ENCODE results near the gene ARHGEF38.

- TF ChIP-seq, protein P1, sequence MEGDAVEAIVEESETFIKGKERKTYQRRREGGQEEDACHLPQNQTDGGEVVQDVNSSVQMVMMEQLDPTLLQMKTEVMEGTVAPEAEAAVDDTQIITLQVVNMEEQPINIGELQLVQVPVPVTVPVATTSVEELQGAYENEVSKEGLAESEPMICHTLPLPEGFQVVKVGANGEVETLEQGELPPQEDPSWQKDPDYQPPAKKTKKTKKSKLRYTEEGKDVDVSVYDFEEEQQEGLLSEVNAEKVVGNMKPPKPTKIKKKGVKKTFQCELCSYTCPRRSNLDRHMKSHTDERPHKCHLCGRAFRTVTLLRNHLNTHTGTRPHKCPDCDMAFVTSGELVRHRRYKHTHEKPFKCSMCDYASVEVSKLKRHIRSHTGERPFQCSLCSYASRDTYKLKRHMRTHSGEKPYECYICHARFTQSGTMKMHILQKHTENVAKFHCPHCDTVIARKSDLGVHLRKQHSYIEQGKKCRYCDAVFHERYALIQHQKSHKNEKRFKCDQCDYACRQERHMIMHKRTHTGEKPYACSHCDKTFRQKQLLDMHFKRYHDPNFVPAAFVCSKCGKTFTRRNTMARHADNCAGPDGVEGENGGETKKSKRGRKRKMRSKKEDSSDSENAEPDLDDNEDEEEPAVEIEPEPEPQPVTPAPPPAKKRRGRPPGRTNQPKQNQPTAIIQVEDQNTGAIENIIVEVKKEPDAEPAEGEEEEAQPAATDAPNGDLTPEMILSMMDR (IDR thresholded peaks at IDR 0.05; ENCODE audit: insufficient read depth, low read length), result no peak
- TF ChIP-seq GABPA (IDR thresholded peaks at IDR 0.05; ENCODE audit: low read depth), result no peak
Measured at GRCh38 chr4:105542039-105542438, 10.4 kb upstream of the ARHGEF38 start.

Data from HL-60 (cell line).